OCI-LY7 (cell line): Measurements from ENCODE around the gene ZNF20. TPM values are rescaled to one million over a fixed set of nuclear protein-coding genes. Genes with fewer than 3 reads are reported as not detected.

ENCODE experiments used
- BruUV-seq: library from RNA; stranded (reverse); fragments of 400-500 nt; replicated peaks from 2 replicates; lab custom pipeline; 2021; lab: Mats Ljungman, UMichigan
- CTCF ChIA-PET: fragments of 300-600 bp; sonication (Branson Sonifier 250); formaldehyde crosslinking; loops from one replicate; lab custom pipeline; 2022; ENCODE audit warnings: antibody characterized with exemption; ENCODE audit not compliant: unreplicated experiment; lab: Charles Lee
- POLR2A ChIA-PET: fragments of 300-600 bp; sonication (Branson Sonifier 250); formaldehyde crosslinking; loops from one replicate; lab custom pipeline; 2022; ENCODE audit warnings: antibody characterized with exemption; lab: Charles Lee
- DNase-seq: peaks from one replicate; pipeline ENCODE4 v3.0.0-alpha.2; 2015; ENCODE audit warnings: low spot score
- H2AFZ ChIP-seq: fragments of 200-600 bp; sonication (generic), shearing (Covaris generic); 2 replicates; pipeline ENCODE4 v1.6.1; 2014; ENCODE audit warnings: mild to moderate bottlenecking, antibody characterized with exemption, low read length, moderate library complexity
- H3K27ac ChIP-seq: fragments of 200-600 bp; sonication (generic); 2 replicates; pipeline ENCODE4 v1.5.1; 2014; ENCODE audit warnings: mixed run types, low read depth, mild to moderate bottlenecking, moderate library complexity, low read length, inconsistent platforms; ENCODE audit not compliant: poor library complexity, severe bottlenecking
- H3K36me3 ChIP-seq: fragments of 200-600 bp; sonication (generic); 2 replicates; pipeline ENCODE4 v1.6.1; 2014; ENCODE audit warnings: mild to moderate bottlenecking, antibody characterized with exemption, low read length, moderate library complexity, mixed read lengths; ENCODE audit not compliant: insufficient read depth
- H3K4me1 ChIP-seq: fragments of 200-600 bp; sonication (generic); 2 replicates; pipeline ENCODE4 v1.5.1; 2014; ENCODE audit warnings: mild to moderate bottlenecking, low read length; ENCODE audit not compliant: insufficient read depth, poor library complexity, severe bottlenecking
- H3K4me2 ChIP-seq: fragments of 200-600 bp; sonication (generic); 2 replicates; pipeline ENCODE4 v1.6.1; 2014; ENCODE audit warnings: mild to moderate bottlenecking, low read length
- H3K4me3 ChIP-seq: fragments of 200-600 bp; sonication (generic); 2 replicates; pipeline ENCODE4 v1.5.1; 2014; ENCODE audit warnings: mild to moderate bottlenecking, low read depth, low read length; ENCODE audit not compliant: poor library complexity, severe bottlenecking
- H3K79me2 ChIP-seq: fragments of 200-600 bp; sonication (generic); 2 replicates; pipeline ENCODE4 v1.6.1; 2016; ENCODE audit warnings: low read depth, mild to moderate bottlenecking, low read length, moderate library complexity, mixed read lengths; ENCODE audit not compliant: insufficient read depth
- H3K9me2 ChIP-seq: fragments of 200-600 bp; sonication (generic); 2 replicates; pipeline ENCODE4 v1.6.1; 2016; ENCODE audit warnings: mild to moderate bottlenecking, low read length, mixed read lengths; ENCODE audit not compliant: insufficient read depth
- H3K9me3 ChIP-seq: fragments of 200-600 bp; sonication (generic); 2 replicates; pipeline ENCODE4 v1.6.1; 2014; ENCODE audit warnings: mild to moderate bottlenecking, mixed run types, low read length, mixed read lengths
- H4K20me1 ChIP-seq: fragments of 200-600 bp; sonication (generic); 2 replicates; pipeline ENCODE4 v1.6.1; 2014; ENCODE audit warnings: mild to moderate bottlenecking, antibody characterized with exemption, low read length, moderate library complexity, mixed read lengths; ENCODE audit not compliant: insufficient read depth
- EZH2phosphoT487 ChIP-seq: fragments of 200-600 bp; sonication (generic); IDR thresholded peaks from 2 replicates; pipeline ENCODE4 v1.6.1; 2018; ENCODE audit warnings: low read depth, borderline replicate concordance, mild to moderate bottlenecking, mixed run types, antibody characterized with exemption, low read length, moderate library complexity, mixed read lengths
- intact Hi-C: fragments of 100-400 bp; cut with micrococcal nuclease; formaldehyde crosslinking; loops from one replicate; pipeline ENCODE4 v1.10.0; 2022; ENCODE audit not compliant: unreplicated experiment
- total RNA-seq, 2 experiments: library from RNA; depleted of rRNA in 1 of 2; stranded (reverse); fragments of >200 nt in 1 of 2; shearing (Covaris generic) in 1 of 2; gene quantifications; 2 replicates each; pipeline ENCODE4 v1.2.3, GENCODE V29; 2014 to 2022
- TF ChIP-seq, protein P1 (sequence below): fragments of 200-600 bp; sonication (generic); conservative IDR thresholded peaks from 2 replicates; pipeline ENCODE4 v1.5.1; 2014; ENCODE audit warnings: mild to moderate bottlenecking, antibody characterized with exemption, low read length, moderate library complexity, mixed read lengths

Gene ZNF20
- total RNA-seq, 2 experiments from 2014 or later, result 6.1 to 7.1 TPM

DNA sequence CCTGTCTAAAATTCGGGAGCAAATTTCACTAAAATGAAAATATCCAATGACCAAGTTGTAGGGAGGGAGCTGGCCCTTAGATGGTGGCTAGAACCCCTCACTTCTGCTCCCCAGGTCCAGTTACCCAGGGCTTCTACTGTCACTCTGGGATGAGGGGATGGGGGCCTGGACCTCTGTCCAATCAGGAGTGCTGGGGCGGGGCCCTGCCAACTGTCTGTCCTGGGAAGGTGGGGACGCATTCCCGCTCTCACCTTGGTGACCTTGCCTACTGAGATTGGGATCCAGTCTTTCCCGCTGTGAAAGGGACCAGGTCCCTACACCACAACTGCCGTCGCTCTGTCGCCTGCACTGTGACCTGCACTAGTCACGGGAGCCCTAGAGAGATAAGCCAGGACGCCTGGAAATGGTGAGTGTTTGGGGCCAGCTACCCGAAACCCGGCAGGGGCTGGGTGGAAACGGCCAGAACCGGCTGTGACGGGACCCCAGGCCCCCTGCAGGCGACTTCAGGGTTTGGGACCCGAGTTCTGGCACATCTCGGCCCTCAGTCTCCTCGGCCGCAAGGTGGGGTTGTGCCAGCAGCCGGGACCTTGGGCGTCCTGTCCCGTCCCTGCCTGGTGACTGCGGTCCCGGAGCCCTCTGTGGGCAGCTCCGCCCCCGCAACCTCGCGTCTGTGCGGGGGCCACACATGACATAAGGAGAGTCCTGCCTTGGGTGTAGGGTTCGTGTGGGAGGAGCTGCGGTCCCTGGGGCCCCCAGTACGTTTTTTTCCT, 22.8 kb downstream of the ZNF20 start:
- POLR2A ChIA-PET, result no interaction called here
- no peaks in the 10 kb centered on the region for H3K36me3 ChIP-seq
- H2AFZ ChIP-seq, result no peak overlapping the region
- no peak for TF ChIP-seq EZH2phosphoT487
- TF ChIP-seq, protein P1, sequence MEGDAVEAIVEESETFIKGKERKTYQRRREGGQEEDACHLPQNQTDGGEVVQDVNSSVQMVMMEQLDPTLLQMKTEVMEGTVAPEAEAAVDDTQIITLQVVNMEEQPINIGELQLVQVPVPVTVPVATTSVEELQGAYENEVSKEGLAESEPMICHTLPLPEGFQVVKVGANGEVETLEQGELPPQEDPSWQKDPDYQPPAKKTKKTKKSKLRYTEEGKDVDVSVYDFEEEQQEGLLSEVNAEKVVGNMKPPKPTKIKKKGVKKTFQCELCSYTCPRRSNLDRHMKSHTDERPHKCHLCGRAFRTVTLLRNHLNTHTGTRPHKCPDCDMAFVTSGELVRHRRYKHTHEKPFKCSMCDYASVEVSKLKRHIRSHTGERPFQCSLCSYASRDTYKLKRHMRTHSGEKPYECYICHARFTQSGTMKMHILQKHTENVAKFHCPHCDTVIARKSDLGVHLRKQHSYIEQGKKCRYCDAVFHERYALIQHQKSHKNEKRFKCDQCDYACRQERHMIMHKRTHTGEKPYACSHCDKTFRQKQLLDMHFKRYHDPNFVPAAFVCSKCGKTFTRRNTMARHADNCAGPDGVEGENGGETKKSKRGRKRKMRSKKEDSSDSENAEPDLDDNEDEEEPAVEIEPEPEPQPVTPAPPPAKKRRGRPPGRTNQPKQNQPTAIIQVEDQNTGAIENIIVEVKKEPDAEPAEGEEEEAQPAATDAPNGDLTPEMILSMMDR, result no peak
- no TSS peak for BruUV-seq
- H3K4me3 ChIP-seq, result no peak overlapping the region
- H3K4me2 ChIP-seq, result no peak overlapping the region
- no peaks in the 10 kb centered on the region for H3K4me1 ChIP-seq
- H3K27ac ChIP-seq, result no peak overlapping the region
- no peaks in the 10 kb centered on the region for H3K9me2 ChIP-seq
- no peak for DNase-seq
- no peaks in the 10 kb centered on the region for H3K79me2 ChIP-seq
- CTCF ChIA-PET, result no interaction called here
- no peaks in the 10 kb centered on the region for H3K9me3 ChIP-seq
- no peaks in the 10 kb centered on the region for H4K20me1 ChIP-seq
- intact Hi-C loops, result no loop called here

DNA sequence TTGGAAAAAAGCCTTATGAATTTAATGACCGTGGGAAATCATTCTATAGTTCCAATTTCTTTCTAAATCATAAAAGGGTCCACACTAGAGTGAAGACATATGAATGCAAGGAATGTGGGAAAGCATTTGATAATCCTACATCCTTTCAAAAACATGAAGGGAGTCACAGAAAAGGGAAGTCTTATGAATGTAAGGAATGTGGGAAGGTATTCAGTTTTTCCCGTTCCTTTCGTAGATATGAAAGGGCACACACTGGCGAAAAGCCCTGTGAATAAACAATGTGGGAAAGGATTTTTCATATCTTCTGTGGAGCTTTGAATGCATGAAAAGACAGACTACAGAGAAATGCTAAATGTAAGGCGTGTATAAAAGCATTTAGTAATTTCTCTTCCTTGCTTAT, 27.0 kb downstream of the ZNF20 start:
- CTCF ChIA-PET, result no interaction called here
- no peaks in the 10 kb centered on the region for H3K4me1 ChIP-seq
- no peaks in the 10 kb centered on the region for H3K36me3 ChIP-seq
- BruUV-seq, result no TSS peak
- no peaks in the 10 kb centered on the region for H3K9me3 ChIP-seq
- DNase-seq, result no peak
- POLR2A ChIA-PET, result no interaction called here
- H3K4me2 ChIP-seq, result no peak overlapping the region
- TF ChIP-seq, protein P1, result no peak
- no peak for TF ChIP-seq EZH2phosphoT487
- no peak overlapping the region for H3K4me3 ChIP-seq
- H2AFZ ChIP-seq, result no peak overlapping the region
- intact Hi-C loops, result no loop called here
- no peaks in the 10 kb centered on the region for H4K20me1 ChIP-seq
- no peaks in the 10 kb centered on the region for H3K79me2 ChIP-seq
- H3K9me2 ChIP-seq, result no peaks in the 10 kb centered on the region
- no peak overlapping the region for H3K27ac ChIP-seq

DNA sequence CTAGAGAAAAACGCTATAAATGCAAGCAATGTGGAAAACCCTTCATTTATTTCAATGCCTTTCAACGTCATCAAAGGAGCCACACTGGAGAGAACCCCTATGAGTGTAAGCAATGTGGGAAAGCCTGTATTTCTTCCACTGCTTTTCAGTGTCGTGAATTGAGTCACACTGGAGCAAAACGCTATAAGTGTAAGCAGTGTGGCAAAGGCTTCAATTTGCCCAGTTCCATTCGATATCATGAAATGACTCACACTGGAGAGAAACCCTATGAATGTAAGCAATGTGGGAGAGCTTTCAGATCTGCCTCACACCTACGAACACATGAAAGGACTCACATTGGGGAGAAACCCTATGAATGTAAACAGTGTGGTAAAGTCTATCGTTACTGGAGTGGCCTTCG, 27.4 kb downstream of the ZNF20 start:
- intact Hi-C loops, result no loop called here
- TF ChIP-seq EZH2phosphoT487, result no peak
- TF ChIP-seq, protein P1, result no peak
- H4K20me1 ChIP-seq, result no peaks in the 10 kb centered on the region
- ChIA-PET CTCF (no interaction called here), POLR2A (no interaction called here)
- no peak for DNase-seq
- no peaks in the 10 kb centered on the region for H3K79me2 ChIP-seq
- BruUV-seq, result no TSS peak
- H3K4me1 ChIP-seq, result no peaks in the 10 kb centered on the region
- no peaks in the 10 kb centered on the region for H3K9me3 ChIP-seq
- no peak overlapping the region for H3K4me2 ChIP-seq
- no peak overlapping the region for H2AFZ ChIP-seq
- no peaks in the 10 kb centered on the region for H3K36me3 ChIP-seq
- no peaks in the 10 kb centered on the region for H3K9me2 ChIP-seq
- no peak overlapping the region for H3K27ac ChIP-seq
- H3K4me3 ChIP-seq, result no peak overlapping the region
